Osteoblast (primary cell): Measurements from ENCODE around the gene TIMM17A. TPM values are rescaled to one million over a fixed set of nuclear protein-coding genes. Genes with fewer than 3 reads are reported as not detected.

Experiments used
- DNase-seq: peaks from one replicate; pipeline ENCODE4 v3.0.0; 2011; ENCODE audit warnings: low spot score, mixed read lengths; ENCODE audit not compliant: insufficient read length; ENCODE audit errors: missing footprints
- H2AFZ ChIP-seq: 2 replicates; pipeline ENCODE4 v1.6.0; 2011; ENCODE audit warnings: mild to moderate bottlenecking, low read length
- H3K27ac ChIP-seq: 2 replicates; pipeline ENCODE4 v1.5.1; 2011; ENCODE audit warnings: mild to moderate bottlenecking, low read depth, low read length, moderate library complexity
- H3K27me3 ChIP-seq: 2 replicates; pipeline ENCODE4 v1.6.0; 2012; ENCODE audit warnings: mild to moderate bottlenecking, control low read depth, inconsistent platforms, low read length, moderate library complexity; ENCODE audit not compliant: insufficient read depth
- H3K36me3 ChIP-seq: 2 replicates; pipeline ENCODE4 v1.5.1; 2011; ENCODE audit warnings: mild to moderate bottlenecking, low read length, control low read depth, moderate library complexity; ENCODE audit not compliant: insufficient read depth
- H3K4me1 ChIP-seq: 2 replicates; pipeline ENCODE4 v1.5.1; 2011; ENCODE audit warnings: mild to moderate bottlenecking, low read length, control low read depth, moderate library complexity; ENCODE audit not compliant: insufficient read depth
- H3K4me2 ChIP-seq: 2 replicates; pipeline ENCODE4 v1.6.0; 2011; ENCODE audit warnings: mild to moderate bottlenecking, low read length; ENCODE audit not compliant: insufficient read depth
- H3K4me3 ChIP-seq: fragments of 200-600 bp; sonication (generic); 3 replicates; pipeline ENCODE4 v1.5.1; 2012; ENCODE audit warnings: mild to moderate bottlenecking, low read length, inconsistent platforms; ENCODE audit not compliant: insufficient read depth
- H3K79me2 ChIP-seq: 2 replicates; pipeline ENCODE4 v1.6.0; 2012; ENCODE audit warnings: mild to moderate bottlenecking, low read length, control low read depth, inconsistent platforms; ENCODE audit not compliant: insufficient read depth
- H3K9me3 ChIP-seq: 2 replicates; pipeline ENCODE4 v1.5.1; 2011; ENCODE audit warnings: low read depth, low read length, control low read depth
- H4K20me1 ChIP-seq: 2 replicates; pipeline ENCODE4 v1.6.0; 2012; ENCODE audit warnings: mild to moderate bottlenecking, low read length, control low read depth; ENCODE audit not compliant: insufficient read depth
- CTCF ChIP-seq: IDR thresholded peaks from 2 replicates; pipeline ENCODE4 v1.5.1; 2011; ENCODE audit warnings: mild to moderate bottlenecking, low read depth, low read length, moderate library complexity; ENCODE audit errors: extremely low read depth
- total RNA-seq: library from RNA; depleted of rRNA; stranded (reverse); fragments of >200 nt; gene quantifications from 2 replicates; pipeline ENCODE4 v1.2.3, GENCODE V29; 2012

Gene TIMM17A
- total RNA-seq, 1 donor = 38.7 TPM

- Histone ChIP-seq H3K36me3 (peaks cover 6% of the 10 kb centered on the region), H3K4me1 (no peaks in the 10 kb centered on the region), H3K79me2 (no peaks in the 10 kb centered on the region), H3K27me3 (no peaks in the 10 kb centered on the region), H3K27ac (no peak within 1 kb of the TSS), H2AFZ (no peak within 1 kb of the TSS), H3K4me3 (no peak within 1 kb of the TSS), H3K9me3 (no peaks in the 10 kb centered on the region), H4K20me1 (no peaks in the 10 kb centered on the region), H3K4me2 (no peak within 1 kb of the TSS)
- DNase-seq = no peak
- no peak for TF ChIP-seq CTCF
Observed at GRCh38 chr1:202010180-202011015, 55.1 kb downstream of the TIMM17A start, which contains the start of gene ELF3. Gene ELF3, plus strand, starts transcription at chr1:202010587. Its CDS starts 550 bp downstream, at chr1:202011137.

- no peak overlapping the region for H3K27ac ChIP-seq
- no peaks in the 10 kb centered on the region for H3K9me3 ChIP-seq
- DNase-seq = no peak
- no peak overlapping the region for H3K4me3 ChIP-seq
- H2AFZ ChIP-seq = no peak overlapping the region
- H3K4me1 ChIP-seq = no peaks in the 10 kb centered on the region
- no peaks in the 10 kb centered on the region for H3K27me3 ChIP-seq
- H3K4me2 ChIP-seq = no peak overlapping the region
- H4K20me1 ChIP-seq = no peaks in the 10 kb centered on the region
- H3K36me3 ChIP-seq = no peaks in the 10 kb centered on the region
- no peaks in the 10 kb centered on the region for H3K79me2 ChIP-seq
- no peak for TF ChIP-seq CTCF
Observed at GRCh38 chr1:202011994-202012393, 56.7 kb downstream of the TIMM17A start.

- Histone ChIP-seq H3K36me3 (no peaks in the 10 kb centered on the region), H3K79me2 (no peaks in the 10 kb centered on the region), H3K4me1 (no peaks in the 10 kb centered on the region), H4K20me1 (no peaks in the 10 kb centered on the region), H3K27ac (no peak overlapping the region), H2AFZ (no peak overlapping the region), H3K4me3 (no peak overlapping the region), H3K4me2 (no peak overlapping the region), H3K27me3 (no peaks in the 10 kb centered on the region), H3K9me3 (no peaks in the 10 kb centered on the region)
- no peak for DNase-seq
- TF ChIP-seq CTCF = no peak
Observed at GRCh38 chr1:202012544-202013478, 57.5 kb downstream of the TIMM17A start.

GRCh38 chr1:202013603-202014002 lies 58.3 kb downstream of the TIMM17A start:
- no peak overlapping the region for H3K4me2 ChIP-seq
- no peaks in the 10 kb centered on the region for H3K4me1 ChIP-seq
- no peak for TF ChIP-seq CTCF
- no peaks in the 10 kb centered on the region for H3K36me3 ChIP-seq
- H4K20me1 ChIP-seq = no peaks in the 10 kb centered on the region
- no peak overlapping the region for H2AFZ ChIP-seq
- no peak for DNase-seq
- H3K4me3 ChIP-seq = no peak overlapping the region
- no peaks in the 10 kb centered on the region for H3K9me3 ChIP-seq
- no peaks in the 10 kb centered on the region for H3K79me2 ChIP-seq
- no peaks in the 10 kb centered on the region for H3K27me3 ChIP-seq
- no peak overlapping the region for H3K27ac ChIP-seq
